AG09319 (cell line): ENCODE measurements around the gene SLC35G3.
"Not testable (repeated sequence)": the region's sequence is repeated elsewhere in the genome, so short reads cannot be mapped to it uniquely, and the experiment has no call there.

Experiments
- DNase-seq: peaks from one replicate; pipeline ENCODE4 v3.0.0-alpha.2; 2010; ENCODE audit warnings: low read depth; ENCODE audit errors: extremely low read depth
- TF ChIP-seq, protein P1 (sequence below): IDR thresholded peaks from 2 replicates; pipeline ENCODE4 v1.5.1; 2011; ENCODE audit warnings: low read depth, mild to moderate bottlenecking, inconsistent platforms, low read length, moderate library complexity

The SLC35G3 gene

DNA sequence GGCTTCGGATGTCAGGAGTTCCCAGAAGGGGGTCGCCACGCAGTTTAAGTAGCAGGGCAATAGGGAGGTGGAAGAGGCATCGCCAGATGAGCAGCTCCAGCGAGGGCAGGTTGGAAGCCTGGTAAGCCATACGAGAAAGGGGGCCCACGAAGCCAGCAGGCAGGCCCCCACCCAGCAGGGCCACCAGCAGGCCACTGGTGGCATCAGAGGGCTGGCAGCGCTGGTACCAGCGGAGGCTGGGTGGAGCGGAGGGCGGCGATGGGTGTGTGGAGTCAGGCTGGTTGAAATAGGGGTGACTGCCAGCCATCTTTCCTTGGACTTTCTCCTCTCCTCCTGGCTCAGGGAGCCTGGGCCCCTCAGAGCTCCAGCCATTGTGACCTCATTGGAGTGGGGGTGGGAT is at the start of gene SLC35G3:
Gene SLC35G3 (minus strand): TSS at position 393 of the 400 bp plus-strand sequence. CDS start 86 bp downstream, at position 307.
- DNase-seq = not testable (repeated sequence)

DNA sequence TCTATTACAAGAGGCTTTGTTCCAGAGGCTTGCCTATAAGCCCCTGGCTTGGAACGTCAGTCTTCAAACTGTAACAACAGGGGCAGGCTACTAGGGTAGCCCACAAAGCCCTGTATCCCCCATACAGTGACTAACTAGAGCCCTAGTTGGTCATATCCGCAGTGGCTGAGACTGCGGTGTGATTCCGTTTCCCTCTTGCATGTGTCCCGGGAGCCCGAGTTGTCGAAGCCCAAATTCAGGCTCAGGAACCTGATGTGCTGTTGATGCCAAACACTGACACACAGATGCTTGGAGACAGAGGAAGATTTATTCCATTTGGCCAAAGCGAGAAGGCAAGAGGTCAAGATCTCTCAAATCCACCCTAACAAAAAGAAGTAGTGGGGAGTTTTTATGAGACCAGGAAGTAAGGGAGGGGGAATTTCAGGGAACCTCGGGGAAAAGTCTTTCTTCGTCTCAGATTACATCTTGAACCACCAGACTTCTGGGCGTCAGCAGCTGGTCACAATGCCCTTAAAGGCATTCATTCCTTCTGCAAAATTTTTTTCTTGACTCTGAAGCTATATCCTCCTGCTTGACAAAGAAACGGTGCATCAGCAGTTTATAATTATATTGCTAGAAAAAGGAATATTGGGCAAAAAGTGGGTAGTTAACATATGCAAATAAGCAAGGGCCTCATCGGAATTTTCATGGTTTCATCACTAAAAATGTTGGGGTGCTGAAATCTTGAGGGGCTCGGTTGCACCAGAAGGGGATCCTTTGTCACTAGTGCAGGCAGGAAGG is 49.6 kb upstream of the SLC35G3 start:
- DNase-seq = no peak
- TF ChIP-seq, protein P1, sequence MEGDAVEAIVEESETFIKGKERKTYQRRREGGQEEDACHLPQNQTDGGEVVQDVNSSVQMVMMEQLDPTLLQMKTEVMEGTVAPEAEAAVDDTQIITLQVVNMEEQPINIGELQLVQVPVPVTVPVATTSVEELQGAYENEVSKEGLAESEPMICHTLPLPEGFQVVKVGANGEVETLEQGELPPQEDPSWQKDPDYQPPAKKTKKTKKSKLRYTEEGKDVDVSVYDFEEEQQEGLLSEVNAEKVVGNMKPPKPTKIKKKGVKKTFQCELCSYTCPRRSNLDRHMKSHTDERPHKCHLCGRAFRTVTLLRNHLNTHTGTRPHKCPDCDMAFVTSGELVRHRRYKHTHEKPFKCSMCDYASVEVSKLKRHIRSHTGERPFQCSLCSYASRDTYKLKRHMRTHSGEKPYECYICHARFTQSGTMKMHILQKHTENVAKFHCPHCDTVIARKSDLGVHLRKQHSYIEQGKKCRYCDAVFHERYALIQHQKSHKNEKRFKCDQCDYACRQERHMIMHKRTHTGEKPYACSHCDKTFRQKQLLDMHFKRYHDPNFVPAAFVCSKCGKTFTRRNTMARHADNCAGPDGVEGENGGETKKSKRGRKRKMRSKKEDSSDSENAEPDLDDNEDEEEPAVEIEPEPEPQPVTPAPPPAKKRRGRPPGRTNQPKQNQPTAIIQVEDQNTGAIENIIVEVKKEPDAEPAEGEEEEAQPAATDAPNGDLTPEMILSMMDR = no peak

DNA sequence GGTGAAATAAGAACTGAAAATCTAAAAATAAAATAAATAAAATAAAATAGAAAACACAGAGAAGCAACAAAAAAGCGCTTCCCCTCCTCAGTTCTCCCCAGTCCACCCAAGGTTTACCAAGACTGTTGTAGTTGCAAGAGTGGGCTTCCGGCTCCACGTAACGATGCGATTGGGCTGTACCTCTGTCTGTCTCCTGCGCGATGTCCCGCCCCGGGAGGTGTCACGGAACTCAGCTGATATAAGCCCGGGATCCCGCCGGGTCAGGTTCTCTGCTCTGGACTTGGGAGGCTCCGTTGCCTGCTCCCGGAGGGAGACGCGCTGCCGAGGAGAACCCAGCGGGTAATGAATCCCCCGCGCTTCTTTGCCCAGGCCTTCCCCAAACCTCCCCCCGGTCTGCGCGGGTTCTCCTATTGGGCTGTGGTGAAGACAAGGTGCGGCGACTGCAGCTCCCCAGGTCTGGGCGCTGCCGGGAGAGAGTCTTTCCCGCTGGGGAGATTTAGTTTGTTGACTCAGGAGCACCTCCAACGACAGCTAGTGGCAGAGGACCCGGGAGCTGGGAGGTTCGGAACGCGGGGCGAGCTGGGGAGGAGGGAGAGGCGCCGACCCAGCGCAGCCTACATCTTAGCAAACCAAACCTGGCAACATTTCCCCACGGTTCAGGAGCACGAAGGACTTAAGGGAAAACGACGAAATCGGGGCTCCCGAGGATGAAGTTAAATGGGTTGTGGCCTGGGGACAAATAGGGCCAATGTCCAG is 48.8 kb upstream of the SLC35G3 start, which contains the start of gene SLFN5:
Gene SLFN5 (plus strand): TSS at position 268 of the 756 bp plus-strand sequence. CDS start 15,619 bp downstream, outside the sequence.
- DNase-seq = peak; percentile 89
- TF ChIP-seq, protein P1 = no peak

DNA sequence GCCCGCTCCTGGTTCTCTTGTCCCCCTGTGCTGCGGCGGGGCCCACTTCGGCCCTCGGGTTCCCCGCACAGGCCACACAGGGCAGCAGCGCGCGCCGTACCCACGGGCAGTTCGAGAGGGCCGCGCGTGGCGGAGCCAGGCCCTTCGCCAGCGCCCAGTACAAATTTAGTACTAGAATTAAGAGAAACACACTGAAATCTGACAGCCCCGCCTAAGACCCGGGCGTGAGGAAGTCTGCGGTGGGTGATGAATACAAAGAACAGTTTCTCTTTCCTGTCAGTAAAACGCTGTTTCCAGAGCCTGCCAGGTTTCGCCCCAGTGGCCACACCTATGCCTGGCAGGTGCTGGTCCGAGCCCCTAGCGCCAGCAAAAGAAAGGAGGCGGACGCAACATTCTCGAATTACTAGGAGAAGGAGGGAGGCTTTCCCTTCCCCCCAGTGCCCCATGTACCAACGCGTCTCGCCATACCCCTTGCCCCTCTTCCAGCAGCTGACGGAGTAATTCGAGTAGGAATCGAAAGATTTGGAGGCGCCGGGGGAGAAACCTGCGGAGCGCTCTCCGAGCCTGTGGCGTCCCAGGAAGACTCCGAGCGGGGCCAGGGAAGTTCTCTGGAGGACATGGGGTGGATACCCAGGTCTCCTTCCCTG is 48.1 kb upstream of the SLC35G3 start:
- TF ChIP-seq, protein P1 = no peak
- no peak for DNase-seq

DNA sequence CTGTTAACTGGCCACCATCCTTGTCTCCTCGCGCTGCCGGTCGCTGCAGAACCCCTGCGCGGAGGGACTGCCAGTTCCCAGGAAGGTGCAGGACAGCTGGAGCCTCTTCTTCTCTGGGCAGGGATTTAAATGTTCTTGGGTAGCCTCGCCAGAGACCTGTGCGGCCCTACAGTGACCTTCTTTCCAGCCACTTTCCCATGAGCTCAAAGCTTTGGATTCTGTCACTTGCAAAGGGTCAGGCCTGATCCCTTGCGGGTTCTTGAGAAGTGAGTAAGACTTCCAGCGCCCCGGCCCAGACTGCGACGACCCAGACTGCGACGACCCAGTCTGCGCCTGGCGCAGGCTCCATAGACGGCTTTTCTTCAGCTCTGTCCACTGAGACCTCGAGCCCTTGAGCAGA is 47.3 kb upstream of the SLC35G3 start:
- TF ChIP-seq, protein P1 = no peak
- DNase-seq = no peak

DNA sequence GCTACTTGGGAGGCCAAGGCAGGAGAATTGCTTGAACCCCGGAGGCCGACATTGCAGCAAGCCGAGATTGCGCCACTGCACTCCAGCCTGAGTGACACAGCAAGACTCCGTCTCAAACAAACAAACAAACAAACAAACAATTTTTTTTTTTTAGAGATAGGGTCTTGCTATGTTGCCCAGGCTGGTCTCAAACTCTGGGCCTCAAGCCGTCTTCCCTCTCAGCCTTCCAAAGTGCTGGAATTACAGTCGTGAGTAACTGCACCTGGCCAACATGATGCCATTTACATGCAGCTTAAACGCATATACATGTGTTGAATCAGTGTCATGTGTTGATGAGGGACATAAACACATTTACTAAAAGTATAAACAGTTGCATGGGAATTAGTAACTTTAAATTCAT is 46.7 kb upstream of the SLC35G3 start:
- DNase-seq = no peak
- TF ChIP-seq, protein P1 = no peak

DNA sequence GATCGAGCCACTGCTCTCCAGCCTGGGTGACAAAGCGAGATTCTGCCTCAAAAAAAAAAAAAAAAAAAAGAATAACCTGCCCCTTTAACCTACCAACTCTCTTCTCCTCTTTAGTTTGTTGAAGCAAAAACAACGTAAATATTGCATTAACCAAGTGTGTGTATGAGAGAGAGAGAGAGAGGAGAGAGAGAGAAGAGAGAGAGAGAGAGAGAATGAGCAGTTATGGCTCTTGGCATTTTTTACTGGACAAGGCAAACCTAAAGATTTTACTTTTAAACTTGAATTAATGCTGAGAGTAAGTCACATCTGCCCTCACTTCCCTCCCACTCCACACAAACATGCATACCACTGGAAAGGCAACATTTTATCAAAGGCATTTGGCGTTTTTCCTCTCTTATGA is 45.6 kb upstream of the SLC35G3 start:
- TF ChIP-seq, protein P1 = no peak
- no peak for DNase-seq
